NCI-H1436 (cell line): Measurements from ENCODE around the gene GYS2.
"Not testable (repeated sequence)": the region's sequence is repeated elsewhere in the genome, so short reads cannot be mapped to it uniquely, and the experiment has no call there.

ENCODE experiments used
- DNase-seq: peaks from one replicate; lab custom pipeline; 2025; lab: John Stamatoyannopoulos, UW

The GYS2 gene

DNA sequence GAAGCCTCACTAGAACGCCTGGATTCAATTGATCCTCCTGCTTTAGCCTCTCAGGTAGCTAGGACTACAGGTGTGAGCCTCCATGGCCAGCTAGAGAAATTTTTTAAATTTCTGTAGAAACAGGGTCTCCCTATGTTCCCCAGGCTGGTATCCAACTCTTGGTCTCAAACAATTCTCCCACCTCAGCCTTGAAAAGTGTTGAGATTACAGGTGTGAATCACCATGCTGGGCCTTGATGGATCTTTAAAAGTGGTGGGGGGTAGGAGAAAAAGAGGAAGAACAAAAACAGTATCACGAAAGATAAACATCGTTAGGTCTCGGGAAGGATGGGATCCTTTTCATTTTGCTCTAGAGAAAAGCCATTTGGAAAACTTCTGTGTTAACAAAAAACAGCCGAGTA, 4.5 kb downstream of the GYS2 start:
- no peak for DNase-seq

DNA sequence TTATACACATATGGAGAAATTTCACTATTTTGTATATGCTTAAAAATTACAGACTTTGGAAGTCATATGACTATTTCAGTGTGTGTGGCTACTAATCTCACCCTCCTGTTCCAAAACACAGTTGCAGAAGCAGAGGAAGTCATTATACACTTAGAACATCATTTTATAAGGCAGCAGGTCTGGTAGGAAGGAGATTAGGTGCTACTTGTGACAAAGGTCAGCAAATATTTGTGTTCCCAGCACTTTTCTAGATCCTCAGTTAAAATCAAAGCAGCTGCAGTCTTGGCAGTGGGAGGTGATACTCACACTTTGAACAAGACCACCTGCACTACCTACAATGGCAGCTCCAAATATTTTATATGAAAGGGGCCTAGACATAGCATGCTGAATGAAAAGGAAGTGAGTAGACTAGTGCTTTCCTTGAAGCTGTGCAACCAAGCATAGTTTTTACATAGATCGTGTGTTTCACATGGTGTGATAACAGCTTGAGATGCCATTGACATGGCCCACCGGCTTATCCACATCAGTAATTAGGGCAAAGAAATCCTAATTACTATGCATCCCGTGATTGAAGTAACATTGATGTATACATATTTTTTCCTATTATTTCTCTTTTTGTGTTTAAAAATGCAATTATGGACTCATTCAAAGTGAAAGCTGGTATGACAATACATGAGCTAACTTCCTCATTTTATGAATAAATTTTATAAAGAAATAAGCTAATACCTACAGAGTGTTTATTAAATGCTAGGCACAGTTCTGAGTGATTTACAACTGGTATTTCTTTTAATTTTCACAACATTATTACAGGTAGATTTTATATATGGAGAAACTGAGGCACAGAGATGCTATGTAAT, 5.3 kb downstream of the GYS2 start:
- DNase-seq = no peak

DNA sequence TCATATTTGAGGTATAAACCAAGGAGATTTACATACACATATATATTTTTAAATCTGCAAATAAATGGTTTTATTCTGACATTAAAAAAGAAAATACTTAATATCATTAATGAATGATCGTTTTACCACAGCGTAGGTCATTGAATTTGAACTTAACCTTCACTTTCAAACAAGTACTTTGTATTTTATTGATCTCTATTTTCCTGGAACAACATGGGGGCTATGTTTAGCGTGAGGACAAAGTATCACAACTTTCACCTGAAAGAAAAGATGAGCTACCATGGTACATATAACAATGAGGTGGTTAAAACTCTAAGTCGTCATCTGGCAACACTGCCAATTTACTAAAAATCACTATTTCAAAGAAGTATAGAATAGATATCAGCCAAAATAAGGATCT, 6.0 kb downstream of the GYS2 start:
- DNase-seq = no peak

DNA sequence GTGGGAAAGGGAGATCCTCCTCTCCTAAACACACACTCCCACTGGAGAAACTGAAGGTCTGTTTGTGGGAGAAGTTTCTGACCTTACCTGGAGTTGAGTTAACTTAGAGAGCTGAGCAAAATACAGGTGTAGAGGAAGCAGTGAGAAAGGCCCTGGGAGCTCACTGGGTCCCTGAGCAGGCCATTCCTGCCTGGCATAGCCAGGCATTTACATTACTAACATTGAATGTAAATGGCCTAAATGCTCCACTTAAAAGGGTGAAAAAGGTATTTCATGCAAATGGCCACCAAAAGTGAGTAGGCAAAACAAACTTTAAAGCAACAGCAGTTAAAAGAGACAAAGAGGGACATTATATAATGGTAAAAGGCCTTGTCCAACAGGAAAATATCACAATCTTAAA, 9.3 kb downstream of the GYS2 start:
- DNase-seq = not testable (repeated sequence)

DNA sequence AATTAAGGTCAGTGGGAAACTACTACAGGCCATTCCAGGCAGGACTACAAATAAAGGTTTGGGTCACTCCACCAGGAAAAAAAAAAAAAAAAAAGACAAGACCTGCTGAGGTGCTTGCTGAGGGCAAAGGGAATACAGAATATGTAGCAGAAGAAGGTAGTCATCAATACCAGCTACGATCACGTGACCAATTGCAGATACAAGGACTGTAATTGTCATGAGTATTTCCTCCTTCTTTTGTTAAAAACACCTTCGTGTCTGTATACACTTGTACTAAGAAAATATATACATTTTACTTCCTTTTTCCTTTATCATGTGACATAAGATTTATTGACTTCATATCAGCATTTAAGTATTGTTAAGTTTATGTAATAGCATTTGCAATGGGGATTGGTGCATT, 19.2 kb downstream of the GYS2 start:
- no peak for DNase-seq

DNA sequence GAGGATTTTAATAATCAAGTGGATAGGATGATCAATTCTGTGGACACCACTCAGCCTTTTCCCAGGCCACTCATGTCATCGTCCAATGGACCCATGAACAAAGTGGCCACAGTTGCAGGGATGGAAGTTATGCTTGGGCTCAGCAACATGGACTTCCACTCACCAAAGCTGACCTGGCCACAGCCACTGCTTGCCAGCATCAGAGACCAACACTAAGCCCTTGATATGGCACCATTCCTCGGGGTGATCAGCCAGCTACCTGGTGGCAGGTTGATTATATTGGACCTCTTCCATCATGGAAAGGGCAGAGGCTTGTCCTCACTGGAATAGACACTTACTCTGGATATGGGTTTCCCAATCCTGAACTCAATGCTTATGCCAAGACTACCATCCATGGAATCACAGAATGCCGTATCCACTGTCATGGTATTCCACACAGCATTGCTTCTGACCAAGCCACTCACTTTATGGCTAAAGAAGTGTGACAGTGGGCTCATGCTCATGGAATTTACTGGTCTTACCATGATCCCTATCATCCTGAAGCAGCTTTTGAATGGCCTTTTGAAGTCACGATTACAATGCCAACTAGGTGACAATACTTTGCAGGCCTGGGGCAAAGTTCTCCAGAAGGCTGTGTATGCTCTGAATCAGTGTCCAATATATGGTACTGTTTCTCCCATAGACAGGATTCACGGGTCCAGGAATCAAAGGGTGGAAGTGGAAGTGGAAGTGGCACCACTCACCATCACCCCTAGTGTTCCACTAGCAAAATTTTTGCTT, 20.1 kb downstream of the GYS2 start:
- not testable (repeated sequence) for DNase-seq

DNA sequence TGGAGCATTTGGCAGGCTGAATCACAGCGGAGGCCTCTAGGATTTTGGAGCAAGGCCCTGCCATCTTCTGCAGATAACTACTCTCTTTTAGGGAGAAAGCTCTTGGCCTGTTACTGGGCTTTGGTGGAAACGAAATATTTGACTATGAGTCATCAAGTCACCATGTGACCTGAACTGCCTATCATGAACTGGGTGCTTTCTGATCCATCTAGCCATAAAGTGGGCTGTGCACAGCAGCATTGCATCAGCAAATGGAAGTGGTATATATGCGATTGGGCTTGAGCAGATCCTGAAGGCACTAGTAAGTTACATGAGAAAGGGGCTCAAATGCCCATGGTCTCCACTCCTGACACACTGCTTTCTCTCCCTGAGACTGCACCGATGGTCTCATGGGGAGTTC, 21.1 kb downstream of the GYS2 start:
- DNase-seq = no peak

DNA sequence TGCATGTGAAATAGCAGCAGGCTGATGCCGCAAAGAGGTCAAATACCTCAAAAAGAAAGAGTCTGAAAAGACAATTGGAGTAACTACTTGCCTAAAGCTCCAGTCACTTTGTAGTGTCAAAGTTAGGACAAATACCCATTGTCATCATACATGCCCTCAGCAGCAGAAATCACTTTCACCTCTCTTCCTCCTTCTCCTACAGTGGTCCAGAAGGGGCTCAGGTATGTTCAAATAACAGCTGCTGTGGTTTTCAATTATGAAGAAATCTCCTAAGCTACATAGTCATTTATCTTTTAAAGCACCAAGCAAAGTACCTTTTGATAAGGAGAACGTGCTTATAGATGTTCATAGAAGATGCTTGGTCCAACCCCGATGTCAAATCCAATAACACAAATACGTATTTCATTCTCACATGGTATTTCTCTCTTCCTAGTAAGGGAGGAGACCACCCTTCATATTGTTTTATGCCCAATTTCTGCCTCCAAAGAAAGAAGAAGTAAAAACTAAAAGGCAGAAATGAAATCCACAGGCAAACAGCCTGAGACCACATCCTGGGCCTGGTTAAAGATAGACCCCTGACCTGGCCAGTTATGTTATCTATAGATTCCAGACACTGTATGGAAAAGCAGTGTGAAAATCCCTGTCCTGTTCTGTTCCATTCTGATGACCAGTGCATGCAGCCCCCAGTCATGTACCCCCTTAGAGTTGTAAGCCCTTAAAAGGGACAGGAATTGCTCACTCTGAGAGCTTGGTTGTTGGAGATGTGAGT, 23.7 kb downstream of the GYS2 start:
- no peak for DNase-seq

DNA sequence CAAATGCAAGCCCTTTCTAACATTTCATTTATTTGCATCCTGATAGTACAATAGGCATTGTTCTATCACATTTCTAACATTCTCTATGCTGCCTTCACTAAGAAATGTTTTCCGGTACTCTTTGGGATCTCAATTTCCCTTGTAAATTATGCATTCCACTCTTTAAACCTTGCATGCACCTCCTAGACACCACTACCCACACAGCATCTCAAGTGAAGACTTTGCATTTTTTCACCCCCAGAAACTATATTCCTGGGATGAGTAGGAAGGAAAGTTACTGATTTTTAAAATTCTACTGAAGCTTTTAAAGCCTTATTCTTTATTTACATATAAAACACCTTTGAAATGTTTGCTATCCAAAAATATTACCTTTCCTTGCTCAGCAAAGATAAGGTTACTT, 27.1 kb downstream of the GYS2 start:
- DNase-seq = no peak

DNA sequence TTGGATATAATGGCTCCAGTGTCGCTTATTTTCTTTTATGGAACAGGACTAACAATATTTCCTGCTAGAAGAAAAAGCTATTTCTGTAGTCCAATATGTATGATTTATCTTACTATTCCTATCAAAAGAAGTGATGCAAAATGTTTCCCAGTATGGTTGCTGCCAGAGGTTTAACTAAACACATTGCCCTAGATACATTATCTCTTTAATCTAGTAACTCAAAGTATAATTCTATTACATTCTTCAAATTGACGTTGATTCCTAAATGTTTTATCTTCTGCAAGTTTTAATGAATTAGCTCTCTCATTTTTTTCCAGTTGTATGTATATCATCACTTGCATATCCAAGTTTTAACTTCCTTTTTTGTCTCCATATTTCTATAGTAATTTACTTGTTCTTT, 28.2 kb downstream of the GYS2 start:
- no peak for DNase-seq

DNA sequence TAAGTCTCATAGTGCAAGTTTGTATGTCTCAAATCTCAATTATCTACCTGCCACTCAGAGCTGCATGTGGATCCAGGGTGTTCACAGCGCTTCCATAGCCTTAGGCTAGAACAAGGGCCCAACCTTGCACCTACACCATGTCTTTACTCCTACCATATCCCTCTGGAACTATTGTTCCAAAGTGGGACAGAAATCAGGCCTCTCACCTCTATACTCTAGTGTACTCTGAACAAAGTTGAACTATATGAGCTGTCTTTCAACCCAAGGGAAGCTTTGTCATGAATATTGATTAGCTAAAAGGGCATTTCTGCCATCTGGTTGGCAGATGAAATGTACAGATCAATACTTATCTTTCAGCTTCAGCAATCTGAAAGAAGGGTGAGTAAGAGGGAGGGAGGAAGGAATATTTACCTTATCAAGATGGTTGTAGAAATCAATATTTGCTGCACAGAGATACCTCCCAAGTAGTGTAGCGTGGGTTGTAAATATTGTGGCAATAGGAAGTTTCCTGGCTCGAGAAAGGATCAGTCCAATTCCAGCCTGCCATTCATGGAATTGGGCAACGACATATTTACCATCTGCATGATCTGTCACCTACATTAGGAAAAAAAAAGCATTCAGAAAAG, 30.8 kb downstream of the GYS2 start:
- no peak for DNase-seq

DNA sequence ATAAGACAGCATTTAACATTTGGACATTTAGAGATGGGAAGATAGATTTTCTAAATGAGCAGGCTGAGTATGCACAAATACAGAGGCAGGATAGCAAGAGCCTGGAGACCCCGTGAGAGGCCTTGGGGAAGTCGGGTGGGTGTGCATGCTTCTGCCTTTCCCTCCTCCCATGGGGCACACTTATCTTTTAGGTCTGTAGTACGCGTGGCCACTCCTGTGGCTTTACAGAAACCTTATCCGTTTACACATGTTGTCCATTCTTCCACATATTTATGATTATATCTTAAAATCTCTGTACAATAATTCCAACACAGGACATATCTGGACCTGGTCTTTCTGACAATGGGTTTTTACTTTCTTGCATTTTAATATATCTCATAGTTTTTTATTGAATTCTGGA, 33.6 kb downstream of the GYS2 start:
- no peak for DNase-seq

DNA sequence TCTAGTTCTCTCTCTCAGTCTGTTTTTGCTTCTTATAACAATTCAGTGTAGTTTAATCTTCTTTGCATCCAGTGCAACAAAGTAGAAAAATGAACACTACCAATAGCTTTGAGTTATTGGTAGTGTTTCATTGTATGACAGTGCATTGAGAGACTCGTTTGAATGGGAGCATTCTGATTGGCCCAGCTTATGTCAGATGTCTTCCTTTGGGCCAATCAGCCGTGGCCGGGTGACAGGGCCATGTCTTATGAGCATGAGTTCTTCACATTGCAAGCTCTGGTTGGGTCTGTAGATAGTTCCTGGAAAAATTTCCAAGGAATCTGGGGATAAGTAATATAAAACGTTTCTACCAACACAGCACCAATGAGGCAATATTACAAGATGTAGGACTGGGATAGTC, 36.5 kb downstream of the GYS2 start:
- DNase-seq = no peak

DNA sequence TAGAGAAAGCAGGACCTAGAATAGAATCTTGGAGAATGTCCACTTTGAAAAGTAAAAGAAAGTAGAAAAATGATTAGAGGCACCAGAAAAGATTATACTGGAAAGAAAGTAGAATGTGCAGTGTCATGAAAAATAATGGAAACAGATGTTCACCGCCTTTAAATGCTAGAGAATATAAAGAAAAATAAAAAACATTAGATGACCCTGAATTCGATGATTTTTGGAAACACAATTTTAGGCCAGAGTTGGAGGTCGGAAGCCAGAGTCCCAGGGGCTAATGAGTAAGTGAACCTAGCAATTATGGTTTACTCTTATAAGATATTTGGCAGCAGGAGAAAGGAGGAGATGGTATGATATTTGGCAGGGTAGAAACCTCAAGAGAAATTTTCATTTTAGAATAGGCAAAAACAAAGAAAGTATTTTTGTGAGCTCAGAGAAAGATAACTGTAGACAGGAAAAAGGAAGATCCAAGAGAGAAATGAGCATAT, 37.7 kb downstream of the GYS2 start:
- no peak for DNase-seq

DNA sequence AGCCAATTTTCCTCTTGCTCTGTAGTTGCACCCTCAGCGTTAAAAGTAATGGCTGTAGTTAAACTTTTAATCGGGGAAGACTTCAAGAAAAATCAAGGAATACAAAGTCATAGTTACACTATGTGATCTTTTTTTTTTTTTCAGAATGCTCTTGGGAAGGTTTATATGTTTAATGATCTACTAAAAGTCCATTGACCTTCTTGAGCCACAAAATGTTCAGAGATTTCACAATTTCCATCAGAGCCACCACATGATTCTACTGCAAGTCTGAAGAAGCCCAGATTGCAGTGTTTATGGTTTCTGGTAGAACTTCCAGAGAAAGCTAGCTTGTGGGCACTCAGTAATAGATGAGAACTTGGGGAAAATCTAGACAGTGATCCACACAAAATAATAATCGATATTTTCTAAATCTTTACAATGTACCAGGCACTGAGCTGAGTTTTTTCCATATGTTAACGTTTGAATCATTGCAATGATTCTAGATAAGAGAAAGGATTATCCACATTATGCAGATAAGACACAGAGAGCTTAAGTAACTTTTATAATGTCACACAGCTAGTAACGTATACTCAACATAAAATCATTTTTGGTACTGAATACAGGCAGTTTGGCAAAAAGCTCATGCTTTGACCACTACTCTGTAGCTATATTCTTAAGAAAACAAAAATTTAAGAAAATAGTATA, 38.3 kb downstream of the GYS2 start:
- DNase-seq = no peak

DNA sequence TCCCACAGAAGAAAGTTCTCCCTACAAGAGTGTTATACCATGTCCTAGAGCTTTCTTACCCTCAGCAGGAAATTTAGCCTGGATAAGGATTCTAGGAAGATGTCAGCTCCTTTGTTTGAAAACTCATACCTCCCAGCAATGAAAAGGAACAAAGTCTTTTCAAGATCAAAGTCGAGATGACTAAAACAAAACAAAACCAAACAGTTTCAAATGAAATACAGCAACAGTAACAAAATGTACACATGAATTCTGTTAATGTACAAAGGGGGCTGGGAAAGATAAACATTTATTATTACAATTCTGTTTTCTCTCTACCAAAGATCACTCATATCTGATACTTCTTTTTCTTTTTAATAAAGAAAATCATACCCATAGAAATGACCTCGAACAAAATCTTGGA, 41.8 kb downstream of the GYS2 start:
- no peak for DNase-seq

DNA sequence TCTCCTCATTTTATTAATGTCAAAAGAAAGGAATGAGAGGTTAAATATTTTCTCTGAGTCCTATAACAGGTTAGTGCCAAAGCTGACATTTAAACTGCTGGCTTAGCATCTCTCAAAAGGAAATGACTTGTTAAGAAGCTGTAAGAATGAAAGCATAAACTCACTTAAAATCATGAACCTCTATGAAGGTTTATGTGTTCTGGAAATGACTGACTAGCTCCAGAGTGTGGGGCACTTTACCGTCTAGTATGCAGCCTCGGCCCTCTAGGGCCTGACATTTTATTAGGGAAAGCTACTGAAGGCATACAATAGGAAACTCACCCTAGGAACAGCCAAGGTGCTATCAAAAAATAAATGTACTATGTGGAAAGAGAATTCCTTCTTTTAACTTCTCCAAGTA, 43.5 kb downstream of the GYS2 start:
- no peak for DNase-seq

DNA sequence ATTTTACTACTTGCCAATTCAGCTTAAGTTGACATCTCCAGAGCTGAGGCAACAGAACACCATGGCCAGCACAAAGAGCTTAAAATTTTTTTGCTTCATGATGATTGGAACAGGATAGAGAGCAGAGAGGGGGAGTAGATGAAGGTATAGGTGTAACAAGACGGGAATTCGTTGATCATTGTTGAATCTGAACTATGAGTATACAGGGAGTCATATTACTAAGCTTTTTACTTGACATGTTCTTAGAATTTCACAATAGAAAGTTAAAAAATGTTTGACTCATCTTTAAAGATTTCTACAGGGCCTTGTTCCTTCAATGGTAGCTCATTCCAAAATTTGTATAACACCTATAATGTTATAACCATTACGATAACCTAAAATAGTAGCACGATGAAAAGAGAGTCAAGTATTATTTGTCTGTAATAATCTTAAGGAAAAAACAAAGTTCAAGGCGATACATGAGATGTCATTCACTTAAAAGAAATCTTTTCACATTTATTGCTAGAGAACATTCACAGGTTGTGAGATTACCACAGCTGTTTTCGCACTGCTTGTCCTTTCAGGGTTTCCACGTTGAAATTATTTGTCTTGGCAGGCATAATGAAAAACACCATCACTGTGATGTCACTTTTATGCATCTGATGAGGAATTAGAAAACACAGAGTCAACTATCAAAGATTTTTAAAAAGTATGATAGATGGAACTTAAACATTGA, 44.6 kb downstream of the GYS2 start:
- DNase-seq = no peak

DNA sequence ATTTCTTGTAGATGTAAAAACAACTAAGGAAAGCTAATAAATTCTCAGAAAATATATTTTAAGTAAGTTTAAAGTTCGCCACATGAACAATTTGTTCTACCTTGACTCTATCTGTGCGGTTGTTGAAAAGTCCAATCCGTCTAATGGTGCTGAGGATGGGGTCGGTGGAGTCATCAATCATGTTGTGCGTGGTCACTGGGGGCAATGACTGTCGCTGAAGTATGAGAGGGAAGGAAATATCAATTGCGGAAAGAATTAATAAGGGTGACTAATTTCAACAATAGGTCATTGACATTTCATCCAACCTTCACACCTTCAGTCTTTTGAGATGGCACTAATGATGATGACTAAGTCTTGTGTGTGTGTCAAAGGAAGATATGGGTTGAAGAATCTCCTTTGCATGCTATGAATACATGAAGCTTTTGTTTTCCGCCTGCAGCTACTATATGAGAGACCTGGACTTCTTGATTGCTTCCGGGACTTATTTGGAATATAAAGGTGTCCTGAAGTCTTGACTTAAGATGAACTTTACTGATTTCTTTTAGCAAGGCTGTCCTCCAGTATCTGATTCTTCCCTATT, 46.5 kb downstream of the GYS2 start:
- no peak for DNase-seq

DNA sequence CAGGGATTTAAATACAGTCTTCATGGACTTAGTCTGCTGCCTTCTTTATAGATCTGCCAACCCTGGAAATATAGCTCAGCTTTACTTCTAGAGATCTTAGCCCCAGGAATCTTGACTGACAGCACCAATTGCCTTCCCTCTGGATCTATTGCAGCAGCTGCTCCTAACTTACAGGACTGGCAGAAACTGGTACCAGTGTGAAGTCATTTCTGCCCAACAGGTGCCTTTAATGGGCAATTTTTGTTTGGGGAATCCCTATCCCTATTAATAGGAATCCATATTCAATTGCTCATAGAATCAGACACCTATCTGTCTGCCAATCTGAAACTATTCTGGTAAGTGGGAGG, 51.3 kb downstream of the GYS2 start:
- DNase-seq = no peak
